ENCODE data around the gene IL1B. TPM values are rescaled to one million over a fixed set of nuclear protein-coding genes. Genes with fewer than 3 reads are reported as not detected.

The IL1B gene
- total and polyA plus RNA-seq, 2 of the 8 experiments (the other 6 are each of a cell fraction or from before 2014, with no cell fraction given): not detected

DNA sequence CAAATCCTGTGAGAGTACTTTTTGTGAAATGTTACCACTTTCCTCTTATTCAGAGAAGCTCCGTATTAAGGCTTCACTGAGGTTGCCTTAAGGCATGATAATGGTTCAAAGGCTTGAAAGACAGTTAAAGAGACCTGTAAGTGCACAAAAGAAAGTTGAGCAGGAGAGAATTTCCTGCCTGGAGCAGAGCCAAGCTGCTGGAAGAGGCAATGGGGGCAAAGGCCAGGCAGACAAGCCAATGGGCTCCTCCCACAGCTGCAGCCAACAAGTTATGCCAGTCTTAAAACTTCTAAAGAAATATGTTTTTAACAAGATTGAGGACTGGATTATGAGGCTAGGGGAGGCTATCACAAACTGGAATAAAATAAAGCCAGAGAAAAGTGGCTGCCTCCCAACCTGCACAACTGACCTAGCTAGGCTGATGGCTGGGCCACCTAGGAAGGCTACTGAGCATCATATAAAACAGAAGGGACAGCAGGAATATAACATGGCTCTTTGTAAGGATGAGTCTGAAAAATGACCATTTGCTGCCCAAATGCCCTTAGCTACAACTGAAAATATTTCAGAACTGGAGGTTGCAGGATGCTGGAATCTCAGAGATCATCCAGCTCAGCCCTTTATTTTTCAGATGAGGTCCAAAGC, 2.1 kb downstream of the IL1B start (continued):
- TF ChIP-seq RNF2 (IDR thresholded peaks at IDR 0.05; ENCODE audit: borderline replicate concordance, low read depth, low read length, missing control alignments, poor library complexity, severe bottlenecking): no peak
- TF ChIP-seq TBP (IDR thresholded peaks at IDR 0.05; ENCODE audit: low read depth, low read length): no peak
- TF ChIP-seq JUND (IDR thresholded peaks at IDR 0.05; ENCODE audit: low read length): no peak
- TF ChIP-seq CHD2 (IDR thresholded peaks at IDR 0.05; ENCODE audit: low read length): no peak
- TF ChIP-seq ZNF274 (IDR thresholded peaks at IDR 0.05; ENCODE audit: borderline replicate concordance, extremely low read depth, low read length): no peak
- TF ChIP-seq KDM4A (IDR thresholded peaks at IDR 0.05; ENCODE audit: low read depth, low read length, severe bottlenecking): no peak
- no peak for TF ChIP-seq HDAC2 (IDR thresholded peaks at IDR 0.05; ENCODE audit: borderline replicate concordance in 1 of 2, low read depth in 2 of 2, low read length in 2 of 2)
- no peak for TF ChIP-seq POLR2A (IDR thresholded peaks at IDR 0.05; ENCODE audit: control extremely low read depth in 1 of 2, low read depth in 2 of 2, low read length in 2 of 2)

All from H1 (cell line).